GM19455 (cell line): Measurements from ENCODE around the gene RBM17.
"Not testable (repeated sequence)": the region's sequence is repeated elsewhere in the genome, so short reads cannot be mapped to it uniquely, and the experiment has no call there.

ENCODE experiments used
- ATAC-seq: cut with Tn5 transposase; IDR thresholded peaks from one replicate; pipeline ENCODE4 v1.9.1; 2021; ENCODE audit not compliant: unreplicated experiment

RBM17 gene

DNA sequence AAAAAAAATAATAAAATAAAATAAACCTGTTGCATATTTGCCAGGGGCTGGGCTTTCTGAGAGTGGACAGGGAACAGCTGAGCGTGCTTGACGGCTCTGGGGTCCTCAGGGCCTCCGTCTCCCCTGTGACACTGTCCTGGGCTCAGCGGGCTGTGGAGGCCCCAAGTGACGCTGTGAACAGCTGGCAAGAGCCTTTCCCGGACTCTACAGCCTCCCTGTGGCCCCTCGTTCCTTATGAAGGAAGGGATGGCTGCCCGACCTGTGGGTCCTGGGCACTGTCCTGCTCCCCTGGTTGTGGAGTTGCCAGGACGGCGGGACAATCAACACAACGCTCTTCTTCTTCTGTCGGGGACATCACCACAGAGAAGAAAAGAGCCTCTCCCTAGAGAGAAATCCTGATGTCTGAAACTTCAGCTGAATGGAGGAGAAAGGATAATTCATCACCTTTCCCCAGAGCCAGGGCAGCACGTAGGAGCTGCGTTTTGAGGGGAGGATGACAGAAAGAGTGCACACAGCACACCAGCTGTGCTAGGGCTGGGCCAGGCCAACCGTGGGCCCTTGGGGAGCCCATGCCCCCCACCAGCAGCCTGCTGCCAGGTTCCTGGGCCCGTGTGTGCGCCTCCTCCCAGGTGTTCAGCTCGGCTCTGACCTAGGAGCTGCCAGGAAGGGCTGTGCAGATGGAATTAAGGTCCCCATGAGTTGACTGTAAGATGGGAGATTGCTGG is 45.4 kb downstream of the RBM17 start:
- no peak for ATAC-seq

DNA sequence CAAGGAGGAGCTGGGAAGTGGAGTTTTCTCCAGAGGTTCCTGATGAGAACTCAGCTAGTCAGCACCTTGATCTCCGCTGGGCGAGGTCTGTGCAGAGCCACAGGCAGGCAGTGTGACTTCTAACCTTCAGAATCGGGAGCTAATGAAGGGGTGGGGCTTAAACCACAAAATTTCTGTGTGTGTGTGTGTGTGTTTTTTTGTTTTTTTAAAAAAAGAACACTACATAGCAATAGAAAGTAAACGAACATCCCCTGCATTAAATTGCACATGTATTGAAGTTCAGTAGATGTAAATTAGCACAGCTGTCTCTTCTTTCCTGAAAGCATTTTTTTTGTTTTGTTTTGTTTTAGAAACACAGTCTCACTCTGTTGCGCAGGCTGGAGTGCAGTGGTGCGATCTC is 46.2 kb downstream of the RBM17 start:
- no peak for ATAC-seq

GRCh38 chr10:6135589-6136168 is 46.8 kb downstream of the RBM17 start:
- no peak for ATAC-seq

DNA sequence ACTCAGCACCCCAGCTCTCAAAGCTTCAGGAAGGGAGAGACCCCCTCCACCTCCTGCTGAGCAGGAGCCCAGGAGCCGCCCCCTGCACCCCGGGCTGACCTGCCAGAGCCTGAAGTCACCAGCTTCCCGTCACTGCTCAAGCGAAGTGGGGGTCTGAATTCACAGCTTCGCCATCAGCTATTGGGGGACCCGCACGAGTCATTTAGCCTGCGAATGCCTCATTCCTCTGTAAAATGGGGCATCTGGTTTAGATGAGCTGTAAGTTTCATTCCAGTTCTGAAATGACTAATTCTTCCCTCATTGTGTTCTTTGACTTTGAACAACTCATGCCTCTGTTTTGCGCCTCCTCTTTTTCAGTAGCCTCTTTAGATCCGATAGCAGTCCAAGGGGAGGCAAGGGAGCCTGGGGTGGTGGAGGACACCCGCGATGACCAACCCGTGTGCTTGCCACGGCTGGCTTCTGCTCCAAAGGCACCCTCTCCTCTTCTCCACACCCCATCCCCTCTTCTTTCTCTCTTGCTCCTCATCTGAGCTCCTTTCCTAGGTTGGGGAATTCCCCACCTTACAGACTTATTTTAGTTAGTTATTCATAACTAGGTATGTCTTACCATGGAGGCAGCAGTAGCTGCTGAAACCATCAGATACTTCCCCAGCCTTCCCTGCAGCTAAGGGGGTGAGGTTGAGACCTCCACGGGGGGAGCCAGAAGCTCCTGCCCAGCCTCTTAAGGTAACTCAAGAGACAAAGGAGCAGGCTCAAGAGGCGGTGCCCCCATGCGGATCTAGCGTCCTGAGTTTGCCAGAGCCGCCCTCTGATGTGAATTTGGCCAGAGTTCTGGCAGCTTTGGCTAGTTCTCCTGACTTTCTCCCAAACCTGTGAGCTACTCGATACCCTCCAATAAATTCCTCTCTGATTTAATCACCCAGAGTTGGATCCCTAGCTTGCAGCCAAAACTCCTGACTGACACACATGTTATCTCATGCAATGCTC is 47.7 kb downstream of the RBM17 start:
- ATAC-seq = peak; percentile 56

- ATAC-seq = no peak
Observed at GRCh38 chr10:6138456-6138855, 49.6 kb downstream of the RBM17 start.

DNA sequence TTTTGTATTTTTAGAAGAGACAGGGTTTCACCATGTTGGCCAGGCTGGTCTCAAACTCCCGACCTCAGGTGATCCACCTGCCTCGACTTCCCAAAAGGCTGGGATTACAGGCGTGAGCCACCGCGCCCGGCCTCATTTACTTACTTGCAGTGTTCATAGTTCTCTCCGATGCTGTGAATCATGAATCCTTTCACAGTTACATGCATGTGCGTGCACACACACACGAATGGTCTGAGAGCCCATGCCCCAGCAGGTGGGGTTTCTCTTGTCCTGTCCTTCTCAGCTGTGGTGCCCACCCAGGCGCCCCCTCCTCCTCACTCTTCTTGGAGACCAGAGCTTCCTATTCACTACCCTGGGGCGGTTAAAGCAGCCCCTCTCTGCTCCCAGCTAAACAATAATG is 50.6 kb downstream of the RBM17 start:
- no peak for ATAC-seq

DNA sequence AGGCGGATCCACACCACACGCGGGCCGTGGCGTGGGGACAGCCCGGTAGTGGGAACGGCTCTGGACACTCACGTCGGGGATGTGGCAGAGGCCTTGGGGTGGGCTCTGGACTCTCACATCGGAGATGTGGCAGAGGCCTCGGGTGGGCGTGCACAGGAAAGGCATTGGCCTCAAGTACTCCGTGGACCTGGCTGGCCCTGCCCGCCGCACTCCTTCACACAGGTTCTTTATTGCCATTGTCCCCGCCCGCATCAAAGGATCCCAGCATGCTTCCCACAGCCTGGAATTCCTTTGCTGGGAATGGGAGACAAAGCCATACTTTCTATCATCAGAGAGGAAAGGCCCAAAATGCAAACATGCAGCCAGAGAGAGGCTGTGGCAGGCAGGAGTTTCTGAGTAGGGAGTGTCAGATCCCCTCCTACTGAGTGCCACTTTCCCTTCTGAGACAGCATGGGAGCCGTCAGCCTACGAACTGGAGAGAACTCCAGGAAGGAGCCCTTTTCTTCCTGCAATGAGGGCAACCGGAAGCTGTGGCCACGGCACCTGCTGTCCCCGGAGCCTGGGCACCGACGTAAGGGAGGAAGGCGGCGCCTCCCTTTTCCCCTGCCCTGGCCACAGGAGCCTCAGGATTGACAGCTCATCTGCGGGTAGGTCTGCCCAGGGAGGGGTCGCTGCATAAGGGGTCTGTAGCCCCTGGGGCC is 51.5 kb downstream of the RBM17 start:
- ATAC-seq = no peak

DNA sequence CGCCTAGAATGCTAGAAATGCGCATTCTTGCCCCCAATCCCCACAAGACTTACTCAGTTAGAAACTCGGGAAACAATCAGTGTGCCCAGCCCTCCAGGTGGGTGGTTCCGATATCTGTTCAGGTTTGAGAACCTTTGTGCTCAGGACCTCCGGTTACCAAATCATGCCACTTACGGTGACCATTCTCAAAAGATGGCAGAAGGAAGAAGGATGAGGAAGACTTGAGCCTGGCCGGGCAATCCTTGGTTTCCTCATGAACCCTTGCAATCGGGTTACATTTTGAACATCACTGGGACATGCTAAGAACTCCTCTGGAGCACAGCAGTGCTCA is 52.1 kb downstream of the RBM17 start:
- ATAC-seq = no peak

DNA sequence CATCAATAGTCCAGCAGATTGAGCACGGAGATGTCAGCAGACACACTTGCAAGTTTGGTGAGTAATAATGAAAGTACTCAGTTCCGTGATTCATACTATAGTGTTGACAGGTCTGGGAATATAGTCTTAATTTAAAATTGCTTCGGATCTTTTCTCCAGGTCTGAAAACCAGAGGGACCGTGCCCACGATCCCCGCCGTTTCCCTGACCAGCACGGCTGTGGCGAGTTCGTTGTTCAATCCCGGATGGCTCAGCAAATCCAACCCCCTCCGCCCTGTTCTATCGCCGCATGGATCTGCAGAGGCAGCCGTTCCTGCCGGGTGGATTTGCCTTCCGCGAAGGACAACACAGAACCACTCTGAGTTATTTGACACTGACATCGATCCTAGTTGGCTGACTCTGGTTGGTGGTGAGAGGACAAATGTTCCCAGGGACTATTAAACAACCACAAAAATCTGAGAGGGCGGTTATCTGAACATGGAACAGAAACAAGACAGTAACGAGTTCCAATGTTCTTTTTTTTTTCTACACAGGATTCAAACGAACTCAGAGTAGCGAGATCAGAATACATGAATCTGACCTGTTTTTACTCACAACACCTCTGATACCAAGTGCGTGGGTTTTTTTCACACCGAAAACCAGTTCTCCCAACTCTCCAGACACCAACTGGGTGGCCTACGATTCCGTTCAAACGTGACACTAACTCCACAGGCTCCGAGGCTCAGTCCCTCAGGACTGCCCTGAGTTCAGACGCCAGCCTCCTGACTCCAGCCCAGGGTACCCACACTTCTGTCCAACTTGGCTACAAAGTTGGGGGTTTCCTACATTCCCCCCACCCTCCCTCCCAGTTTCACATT is 52.7 kb downstream of the RBM17 start:
- ATAC-seq = peak; percentile 51

- ATAC-seq = not testable (repeated sequence)
Observed at GRCh38 chr10:6142186-6142585, 53.4 kb downstream of the RBM17 start.

DNA sequence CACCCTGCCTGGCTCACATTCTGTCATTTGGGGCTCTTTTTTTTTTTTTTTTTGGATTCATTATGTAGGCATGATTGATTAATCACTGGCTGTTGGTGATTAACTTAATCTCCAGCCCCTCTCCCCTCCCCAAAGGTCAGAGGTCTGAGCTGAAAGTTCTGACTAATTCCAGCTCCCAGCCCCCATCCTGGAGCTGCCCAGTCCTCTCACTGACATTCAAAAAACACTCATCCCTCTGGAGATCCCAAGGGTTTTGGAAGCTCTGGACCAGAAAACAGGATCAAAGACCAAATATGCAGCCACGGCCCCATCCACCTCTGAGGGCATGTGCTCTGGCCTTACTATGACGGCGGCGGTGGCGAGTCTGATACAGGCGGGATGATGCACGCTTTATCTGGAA is 53.8 kb downstream of the RBM17 start:
- no peak for ATAC-seq

- ATAC-seq = no peak
Observed at GRCh38 chr10:6143181-6143580, 54.3 kb downstream of the RBM17 start.

DNA sequence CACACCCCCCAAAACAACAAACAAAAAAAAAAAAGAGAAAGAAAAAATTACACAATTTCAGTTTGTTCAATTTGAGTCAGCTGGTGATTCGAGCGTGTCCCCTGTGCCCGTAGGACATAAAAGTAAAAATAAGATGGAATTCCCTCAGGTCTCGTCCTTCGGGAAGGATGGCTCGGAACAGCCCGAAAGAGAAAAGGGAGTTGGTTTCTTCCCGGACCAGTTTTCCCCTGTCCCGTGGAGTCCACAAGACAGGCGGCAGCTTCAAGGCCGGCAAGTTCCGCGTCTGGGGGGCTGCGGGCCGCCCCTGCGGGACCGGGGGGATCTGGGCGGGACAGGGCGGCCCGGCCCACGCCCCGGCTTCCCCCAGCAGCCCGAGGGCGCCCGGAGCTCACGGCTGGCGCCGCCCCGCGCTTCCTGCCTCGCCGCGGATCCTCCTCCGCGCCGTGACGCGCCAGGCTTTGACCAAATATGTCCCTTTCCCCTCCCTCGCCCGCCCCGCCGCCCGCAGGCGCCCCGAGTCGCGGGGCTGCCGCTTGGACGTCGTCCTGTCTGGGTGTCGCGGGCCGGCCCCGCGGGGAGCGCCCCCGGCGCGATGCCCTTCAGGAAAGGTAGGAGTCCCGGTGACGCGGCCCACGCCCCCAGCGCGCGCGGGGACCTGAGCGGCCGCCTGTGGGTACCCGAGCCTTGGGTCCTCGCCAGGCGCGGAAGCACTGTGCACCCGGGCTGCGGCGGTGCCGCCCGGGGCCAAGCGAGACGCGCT is 55.8 kb downstream of the RBM17 start:
- peak; percentile 77 for ATAC-seq

- ATAC-seq = peak; percentile 4
Observed at GRCh38 chr10:6145166-6145987, 56.5 kb downstream of the RBM17 start.

DNA sequence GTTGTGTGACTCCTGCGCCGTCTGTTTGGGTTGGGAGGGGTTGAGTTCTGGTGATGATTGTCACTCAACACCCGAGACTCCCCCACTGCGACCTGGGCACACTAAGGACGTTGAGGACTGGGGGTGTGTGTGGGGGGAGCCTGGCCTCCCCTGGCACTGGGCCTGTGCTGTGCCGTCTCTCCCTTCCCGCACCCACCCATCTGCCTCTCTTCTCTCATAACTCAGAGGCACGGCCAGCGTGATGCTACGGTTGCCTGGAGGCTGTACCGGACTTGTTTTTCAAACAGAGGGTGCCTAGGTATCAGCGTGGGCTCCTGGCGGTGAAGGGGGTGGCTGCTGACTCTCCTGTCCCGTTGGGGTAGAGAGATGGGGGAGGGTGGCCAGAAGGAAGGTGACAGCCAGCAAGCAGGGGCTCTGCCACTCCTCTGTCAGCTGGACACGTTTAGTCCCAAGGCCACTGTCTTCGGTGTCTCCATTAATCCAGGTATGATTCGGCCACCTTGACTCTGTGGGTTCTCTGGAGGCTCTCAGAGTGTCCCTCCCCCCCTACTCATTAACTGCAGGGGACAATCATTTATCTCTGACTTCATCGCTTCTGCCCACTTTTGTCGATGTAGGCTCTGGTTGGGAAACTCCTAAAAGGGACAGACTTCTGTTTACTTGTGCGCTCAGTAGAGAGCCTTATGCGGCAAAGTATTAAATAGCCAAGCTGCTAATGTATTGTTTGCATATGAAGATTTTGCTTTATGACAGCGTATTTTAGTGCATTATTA is 57.4 kb downstream of the RBM17 start:
- ATAC-seq = no peak

DNA sequence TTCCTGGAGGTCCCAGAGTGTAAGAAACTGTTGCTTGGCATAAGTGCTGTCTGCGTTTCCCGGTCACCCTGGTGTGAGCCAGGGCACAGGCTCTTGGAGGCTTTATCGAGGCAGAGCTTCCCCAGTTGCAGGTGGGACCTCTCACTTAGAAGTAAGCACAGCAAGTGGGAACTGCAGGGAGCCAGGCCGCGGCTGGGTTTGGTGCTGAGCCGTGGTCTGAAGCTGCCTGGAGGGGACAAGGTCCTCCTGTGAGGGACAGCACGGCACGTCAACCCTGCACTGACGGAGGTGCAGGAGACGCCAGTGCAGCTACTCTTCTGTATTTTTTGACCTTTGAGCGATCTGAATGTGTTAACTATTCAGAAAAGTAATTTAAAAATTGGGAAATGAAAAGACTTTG is 58.1 kb downstream of the RBM17 start:
- no peak for ATAC-seq

- no peak for ATAC-seq
Observed at GRCh38 chr10:6148251-6148701, 59.4 kb downstream of the RBM17 start.

- no peak for ATAC-seq
Observed at GRCh38 chr10:6148908-6149307, 60.1 kb downstream of the RBM17 start.
